Dedifferentiated amniotic fluid mesenchymal stem cell (primary cell): ENCODE measurements around the gene UBXN10.

Experiments
- DNase-seq: peaks from one replicate; pipeline ENCODE4 v3.0.0-alpha.2; 2016; ENCODE audit errors: extremely low spot score

UBXN10 gene

DNA sequence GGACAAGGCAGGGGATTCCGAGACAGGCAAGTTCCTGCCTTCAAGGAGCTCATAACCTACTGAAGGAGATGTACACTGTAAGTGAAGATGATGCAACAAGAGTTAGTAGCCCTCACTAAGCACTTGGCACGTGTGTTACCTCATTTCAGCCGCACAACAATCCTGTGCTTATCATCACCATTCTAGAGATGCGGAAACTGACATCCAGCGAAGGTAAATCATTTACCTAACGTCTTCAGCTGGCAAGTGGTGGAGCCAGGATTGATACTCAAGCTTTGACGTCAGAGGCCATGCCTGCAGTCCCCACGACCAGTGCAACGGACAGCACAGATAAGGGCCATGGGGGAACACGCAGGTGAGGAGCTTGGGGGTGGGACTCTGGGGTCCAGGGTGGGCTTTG lies 2.9 kb upstream of the UBXN10 start:
- DNase-seq: no peak

DNA sequence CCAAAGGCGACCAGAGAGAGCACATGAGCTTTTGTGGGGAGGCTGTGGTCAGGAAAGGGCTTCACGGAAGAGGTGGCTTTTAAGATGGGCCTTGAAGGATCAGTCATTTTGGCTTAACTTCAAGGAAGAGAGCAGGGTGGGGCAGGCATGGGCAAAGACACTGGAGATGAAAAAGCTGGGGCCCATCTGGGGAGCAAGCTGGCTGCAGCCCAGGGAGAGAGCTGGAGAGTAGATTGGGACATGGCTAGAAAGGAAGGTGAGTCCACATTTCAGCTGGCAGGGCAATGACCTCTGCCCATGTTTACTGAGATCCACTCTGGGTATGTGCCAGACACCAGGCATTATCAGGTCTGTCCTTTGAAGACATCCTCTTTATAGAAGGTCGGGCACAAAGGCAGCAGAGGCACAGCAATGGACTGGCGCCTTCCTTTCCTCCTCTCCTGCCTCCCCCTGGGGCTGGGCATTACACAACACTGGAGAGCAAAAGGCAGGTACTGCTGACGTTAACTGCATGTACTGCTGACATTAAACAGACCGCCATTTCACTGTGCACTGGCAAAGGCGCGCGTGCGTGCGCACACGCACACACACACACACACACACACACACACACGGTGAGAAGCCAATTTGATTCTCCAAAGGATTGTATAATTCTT lies 2.2 kb upstream of the UBXN10 start:
- no peak for DNase-seq

DNA sequence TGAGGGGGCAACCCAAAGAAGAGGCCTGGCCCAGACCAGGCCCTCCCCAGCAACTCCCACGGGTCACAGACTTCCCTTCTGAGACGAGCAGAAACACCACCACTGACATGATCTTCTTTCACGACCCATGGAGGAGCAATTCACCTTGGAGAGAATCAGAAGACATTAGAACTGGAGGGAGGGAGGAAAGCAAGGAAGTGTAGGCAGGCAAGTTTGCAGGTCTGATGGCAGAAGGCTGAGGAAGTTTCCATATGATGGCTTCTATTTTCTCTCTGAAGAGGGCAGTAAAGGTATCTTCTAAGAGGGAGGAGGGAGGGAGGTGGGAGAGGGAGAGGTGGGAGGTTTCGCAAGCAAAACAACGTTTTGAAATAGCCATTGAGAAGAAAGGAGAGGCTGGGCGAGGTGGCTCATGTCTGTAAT lies 1.4 kb upstream of the UBXN10 start:
- no peak for DNase-seq

DNA sequence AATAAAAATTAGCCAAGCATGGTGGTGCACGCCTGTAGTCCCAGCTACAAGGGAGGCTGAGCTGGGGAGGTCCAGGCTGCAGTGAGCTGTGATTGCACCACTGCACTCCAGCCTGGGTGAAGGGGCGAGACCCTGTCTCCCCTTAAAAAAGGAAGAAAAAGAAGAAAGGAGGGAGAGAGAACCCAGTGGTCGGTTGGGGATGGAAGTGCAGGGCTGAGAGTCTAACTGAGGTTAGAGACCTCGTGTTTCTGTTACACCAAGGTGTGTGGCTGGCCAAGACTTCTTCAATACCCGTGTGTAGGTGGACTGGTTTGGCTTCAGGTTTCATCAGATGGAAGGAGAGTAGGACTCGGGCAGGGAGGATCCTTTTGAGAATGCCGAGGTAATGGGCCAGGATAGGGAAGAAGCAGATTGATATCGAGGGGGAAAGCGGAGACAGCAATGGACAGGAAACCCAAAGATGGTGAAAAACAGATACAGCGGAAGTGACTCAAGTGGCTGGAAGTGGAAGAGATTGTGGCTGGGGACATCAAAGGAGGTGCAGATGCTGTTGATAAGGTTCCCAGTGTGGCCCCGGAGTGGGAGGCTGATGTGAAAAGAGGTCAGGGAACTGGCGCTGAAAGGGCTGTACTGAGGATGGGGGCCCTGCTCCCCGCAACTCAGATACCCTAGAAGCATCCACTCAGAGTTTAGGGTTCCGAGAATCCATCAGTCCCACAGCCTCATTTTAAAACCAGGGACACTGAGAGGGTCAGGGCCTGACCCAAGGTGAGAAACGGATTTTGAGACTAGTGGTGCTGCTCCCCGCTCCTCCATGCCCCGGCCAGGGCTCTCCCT lies 681 bp upstream of the UBXN10 start:
- no peak for DNase-seq

DNA sequence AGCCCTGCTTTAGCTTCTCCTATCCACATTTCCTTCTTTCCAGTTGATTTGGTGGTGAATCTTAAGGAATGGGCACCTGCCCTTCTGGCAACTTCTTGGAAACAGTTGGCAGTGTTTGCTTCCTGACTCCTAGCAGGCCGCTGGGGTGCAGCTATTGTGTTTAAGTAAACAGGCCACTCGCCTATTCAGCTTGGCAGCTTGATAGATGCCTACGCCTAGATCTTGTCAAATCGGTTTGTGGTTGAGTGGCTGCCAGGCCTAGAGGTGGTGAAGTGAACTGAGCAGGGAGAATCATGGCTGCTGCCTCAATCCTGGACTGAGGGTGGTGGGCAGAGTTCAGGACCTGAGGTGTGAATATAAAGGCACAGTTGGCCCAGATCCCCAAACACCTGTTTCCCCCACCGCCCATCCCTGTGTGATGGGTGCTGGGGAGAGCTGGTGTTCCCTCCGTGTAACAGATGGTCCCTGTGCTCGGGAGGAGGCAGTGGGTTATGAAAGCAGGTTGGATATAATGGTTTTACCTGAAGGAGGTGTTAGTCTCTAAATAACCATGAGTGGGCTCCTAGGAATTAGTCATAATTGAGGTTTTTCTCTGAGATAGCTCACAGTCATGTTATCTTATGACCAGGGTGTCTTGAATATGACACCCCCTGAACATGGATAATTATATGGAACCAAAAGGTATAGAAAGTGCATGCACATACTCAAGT lies 1.4 kb downstream of the UBXN10 start:
- DNase-seq: no peak

DNA sequence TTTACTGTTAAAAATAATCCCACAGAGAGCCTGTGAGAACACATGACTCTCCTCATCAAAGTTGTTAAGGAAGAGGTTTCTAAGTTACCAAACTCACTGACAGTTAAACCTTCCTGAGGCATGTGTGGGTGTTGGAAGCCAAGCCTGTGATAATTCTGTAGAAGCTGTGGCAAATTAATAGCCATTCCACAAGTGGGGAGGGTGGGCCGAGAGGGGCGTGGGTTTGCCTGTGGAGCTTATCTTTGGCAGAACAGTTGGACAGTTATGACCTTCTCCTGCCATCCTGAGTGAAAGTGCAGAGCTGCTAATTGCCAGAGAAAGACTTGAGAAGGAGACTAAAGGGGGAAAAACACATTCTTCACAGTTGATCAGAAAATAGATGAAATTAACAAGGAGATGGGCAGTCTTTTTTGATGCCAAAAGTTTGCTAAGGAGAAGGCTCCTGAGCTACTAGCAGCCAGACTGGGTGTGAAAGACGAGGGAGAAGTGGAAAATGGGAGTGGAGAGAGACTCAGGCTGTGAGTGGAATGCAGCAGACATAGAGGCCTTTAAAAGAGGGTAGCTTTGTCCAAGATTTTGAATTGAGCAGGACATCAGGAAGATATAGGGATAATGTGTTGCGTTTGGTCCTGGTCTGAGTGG lies 2.0 kb downstream of the UBXN10 start:
- DNase-seq: no peak

DNA sequence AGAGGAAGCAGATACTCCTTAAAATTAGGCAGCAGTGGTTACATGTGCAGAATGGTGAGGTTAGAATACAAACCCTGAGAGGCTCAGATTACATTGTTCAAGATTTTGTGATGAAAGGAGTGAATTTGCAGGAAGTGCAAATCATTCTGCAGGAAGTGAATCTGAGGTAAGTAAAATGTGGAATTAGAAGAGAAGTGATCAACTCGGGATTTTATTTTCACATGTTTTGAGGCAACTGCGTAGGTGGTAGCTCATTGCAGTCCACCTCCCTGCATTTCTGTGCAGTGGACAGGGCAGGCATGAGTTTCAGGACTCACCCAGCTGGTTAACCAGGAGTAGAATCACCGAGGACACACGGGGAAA lies 2.5 kb downstream of the UBXN10 start:
- no peak for DNase-seq

DNA sequence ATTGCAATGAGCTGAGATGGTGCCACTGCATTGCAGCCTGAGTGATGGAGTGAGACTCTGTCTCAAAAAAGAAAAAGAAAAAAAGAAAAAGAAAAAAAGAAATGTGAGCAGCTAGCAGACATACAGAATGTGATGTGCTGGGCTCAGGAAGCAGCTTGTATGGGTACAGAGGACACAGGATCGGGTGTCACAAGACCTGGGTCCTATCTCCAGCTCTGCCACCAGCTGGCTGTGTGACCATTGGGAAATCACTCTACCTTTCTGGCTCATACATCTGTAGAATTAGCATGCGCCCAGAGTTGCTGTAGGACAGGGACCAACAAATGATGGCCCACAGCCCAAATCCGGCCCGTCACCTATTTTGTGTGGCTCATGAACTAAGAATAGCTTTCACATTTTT lies 3.8 kb downstream of the UBXN10 start:
- DNase-seq: no peak

DNA sequence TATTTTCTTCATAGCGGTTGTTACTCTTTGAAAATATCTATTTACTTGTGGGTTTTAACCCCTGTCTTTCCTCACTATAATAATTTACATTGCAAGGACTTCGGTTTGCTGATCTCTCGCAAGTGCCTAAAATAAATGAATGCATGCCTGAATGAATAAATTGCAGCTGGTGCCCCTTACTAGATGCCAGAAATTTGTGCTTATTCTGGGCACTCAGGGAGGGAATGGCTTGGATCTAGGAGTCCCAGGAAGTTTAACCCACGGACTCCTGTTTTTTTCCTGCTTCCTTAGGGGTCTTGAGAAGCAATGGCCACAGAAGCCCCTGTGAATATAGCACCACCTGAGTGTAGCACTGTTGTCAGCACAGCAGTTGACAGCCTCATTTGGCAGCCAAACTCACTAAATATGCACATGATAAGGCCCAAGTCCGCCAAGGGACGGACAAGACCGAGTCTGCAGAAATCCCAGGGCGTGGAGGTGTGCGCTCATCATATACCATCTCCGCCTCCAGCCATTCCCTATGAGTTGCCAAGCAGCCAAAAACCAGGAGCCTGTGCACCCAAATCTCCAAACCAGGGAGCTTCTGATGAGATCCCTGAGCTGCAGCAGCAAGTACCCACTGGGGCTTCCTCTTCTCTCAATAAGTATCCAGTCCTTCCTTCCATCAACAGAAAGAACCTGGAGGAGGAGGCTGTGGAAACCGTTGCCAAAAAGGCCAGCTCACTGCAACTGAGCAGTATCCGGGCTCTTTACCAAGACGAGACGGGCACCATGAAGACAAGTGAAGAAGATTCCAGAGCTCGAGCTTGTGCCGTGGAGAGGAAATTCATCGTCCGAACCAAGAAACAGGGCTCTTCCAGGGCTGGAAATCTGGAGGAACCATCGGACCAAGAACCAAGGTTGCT lies 4.6 kb downstream of the UBXN10 start:
- DNase-seq: no peak

DNA sequence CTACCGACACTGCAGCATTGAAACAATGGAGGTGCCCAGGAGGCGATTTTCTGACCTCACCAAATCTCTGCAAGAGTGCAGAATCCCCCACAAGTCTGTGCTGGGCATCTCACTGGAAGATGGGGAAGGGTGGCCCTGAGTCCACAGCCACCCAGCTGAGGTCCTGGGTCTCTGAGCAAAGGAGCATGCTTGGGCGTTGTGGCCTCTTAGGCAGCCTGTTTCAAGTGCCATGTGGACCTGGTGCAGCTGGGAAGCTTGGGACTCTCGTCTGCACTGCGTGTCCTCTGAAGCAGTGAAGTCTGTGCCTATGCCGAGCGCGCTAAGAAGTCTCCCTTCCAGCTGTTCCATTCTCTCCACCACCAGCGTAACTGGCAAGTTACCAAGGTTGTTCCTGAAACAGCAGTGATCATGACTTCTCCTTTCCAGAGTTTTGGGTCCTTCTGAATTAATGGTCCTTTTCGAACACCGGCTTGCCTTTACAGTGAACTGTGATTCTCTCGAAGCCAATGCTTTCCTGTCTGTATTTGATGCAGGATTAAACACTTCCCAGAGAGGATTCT lies 5.5 kb downstream of the UBXN10 start:
- no peak for DNase-seq

DNA sequence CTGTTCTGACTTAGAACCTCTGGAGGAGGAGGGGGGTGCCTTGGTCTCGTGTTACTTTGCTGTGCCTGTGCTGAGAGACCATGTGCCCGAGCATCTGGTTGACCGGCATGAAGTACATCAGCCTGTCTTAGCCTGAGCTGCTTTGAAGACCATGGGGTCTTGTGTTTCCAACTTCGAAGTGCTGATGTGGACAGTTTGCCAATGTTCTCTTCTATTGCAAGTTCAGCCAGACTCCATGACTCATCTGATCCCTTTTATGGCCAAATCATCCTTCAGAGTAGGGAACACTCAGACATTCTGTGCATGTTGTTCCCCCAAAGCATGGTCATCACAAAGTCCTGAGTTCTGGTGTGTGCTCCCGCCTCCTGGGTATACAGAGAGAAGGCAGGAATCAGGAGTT lies 6.5 kb downstream of the UBXN10 start:
- no peak for DNase-seq

DNA sequence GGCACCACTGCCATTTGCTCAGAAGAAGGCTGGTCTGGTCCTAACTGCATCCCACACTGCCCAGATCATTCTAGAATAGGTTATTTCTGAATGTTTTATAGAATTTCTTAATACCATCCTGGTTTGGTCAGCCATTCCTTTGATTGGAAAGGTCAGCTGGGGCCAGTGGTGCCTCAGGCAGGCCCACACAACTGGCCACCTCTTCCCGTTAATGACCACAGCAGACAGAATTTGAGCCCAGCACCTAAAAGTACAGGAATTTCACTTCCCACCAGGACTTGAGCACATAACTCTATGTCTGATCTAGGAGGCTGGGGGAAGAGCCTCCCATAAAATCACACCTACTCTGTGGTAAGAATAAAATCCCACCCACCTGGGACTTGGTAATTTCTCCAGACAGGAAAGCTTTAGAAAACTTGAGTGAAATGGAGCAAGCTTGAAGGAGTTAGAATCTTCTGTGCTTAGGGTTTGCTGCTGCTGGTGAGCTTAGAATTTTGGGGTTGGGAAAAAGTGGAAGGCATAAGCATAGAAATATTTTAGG lies 7.0 kb downstream of the UBXN10 start:
- DNase-seq: no peak

DNA sequence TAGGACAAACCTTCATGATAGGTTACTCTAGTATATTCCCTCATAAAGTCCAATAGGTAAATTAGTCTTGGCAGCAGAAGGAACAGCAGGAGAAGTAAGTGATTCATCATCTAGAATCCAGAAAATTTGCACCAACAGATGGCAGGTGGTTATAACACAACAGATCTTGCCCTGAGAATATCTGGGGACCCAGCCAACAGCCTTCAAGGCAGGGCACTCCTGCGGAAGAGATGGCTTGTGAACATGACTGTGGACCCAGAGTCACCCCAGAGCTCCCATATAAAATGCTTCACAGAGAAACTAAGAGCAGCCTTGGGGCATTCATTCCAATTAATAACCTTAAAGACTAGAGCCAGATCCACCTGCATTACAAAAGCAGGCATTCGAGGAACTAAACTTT lies 8.3 kb downstream of the UBXN10 start:
- DNase-seq: no peak

DNA sequence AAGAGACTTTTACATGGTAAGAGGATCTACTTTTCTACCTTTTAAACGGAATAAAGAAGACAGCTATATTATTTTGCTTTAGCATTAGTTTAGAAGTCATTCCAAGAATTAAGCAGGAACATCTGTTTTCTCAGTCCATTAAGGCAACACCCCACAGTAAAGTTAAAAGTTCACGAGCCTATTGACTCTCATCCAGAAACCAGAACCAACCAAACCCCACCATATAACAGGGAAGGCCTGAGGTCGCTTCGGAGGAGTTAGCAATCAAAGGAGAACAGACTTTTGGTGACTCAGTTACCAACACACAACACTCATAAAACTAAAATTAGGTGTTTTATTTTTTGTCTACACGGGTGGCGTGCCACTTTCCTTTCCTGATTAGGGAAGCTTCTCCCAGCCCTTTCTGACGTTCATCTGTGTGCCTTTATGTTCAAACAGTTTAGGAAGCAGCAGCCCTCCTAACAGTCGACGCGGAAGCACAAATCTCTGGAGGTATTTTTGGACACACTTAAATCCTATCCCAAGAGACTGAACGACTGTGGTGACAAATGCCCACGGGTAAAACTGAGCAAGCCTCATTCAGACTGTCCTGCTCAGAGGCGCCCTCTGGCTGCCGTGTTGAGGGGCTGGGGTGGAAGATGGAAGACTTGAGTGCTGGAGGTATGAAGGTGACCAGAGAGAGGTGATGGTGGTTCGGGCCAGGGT lies 9.0 kb downstream of the UBXN10 start:
- no peak for DNase-seq

DNA sequence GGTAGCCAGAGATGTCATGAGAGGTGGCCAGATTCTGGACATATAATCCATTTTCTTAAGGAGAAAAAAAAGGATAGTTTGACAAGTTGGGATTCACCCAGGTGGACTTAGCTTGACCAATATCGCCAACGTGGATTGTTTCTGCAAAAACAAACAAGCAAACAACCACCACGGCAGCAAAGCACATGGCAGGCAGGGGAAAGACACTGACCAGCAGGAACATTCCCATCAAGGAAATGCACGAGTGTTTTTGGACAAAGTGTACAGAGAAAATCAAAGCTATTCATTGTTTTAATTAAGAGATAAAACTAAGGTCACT lies 9.5 kb downstream of the UBXN10 start:
- no peak for DNase-seq

DNA sequence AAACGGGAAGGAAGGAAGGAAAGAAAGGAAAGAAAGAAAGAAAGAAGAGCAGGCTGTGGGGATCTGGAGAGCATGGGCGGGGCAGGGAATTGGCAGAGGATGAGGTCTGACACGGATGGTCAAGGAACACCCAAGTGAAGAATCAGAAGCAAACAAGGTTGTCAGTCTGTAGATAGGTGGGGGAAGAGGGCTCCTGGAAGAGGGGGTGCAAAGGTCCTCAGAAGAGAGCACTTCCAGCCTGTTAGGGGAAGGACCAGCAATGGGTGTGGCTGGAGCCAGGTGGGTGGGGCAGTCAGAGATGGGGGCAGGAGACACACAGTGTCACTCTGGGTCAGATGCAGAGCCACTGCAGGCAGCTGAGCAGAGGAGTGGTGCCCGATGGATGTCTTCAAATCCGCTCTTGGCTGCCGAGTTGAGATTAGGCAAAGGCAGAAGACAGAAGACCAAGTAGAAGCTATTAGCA lies 11.5 kb downstream of the UBXN10 start:
- no peak for DNase-seq

DNA sequence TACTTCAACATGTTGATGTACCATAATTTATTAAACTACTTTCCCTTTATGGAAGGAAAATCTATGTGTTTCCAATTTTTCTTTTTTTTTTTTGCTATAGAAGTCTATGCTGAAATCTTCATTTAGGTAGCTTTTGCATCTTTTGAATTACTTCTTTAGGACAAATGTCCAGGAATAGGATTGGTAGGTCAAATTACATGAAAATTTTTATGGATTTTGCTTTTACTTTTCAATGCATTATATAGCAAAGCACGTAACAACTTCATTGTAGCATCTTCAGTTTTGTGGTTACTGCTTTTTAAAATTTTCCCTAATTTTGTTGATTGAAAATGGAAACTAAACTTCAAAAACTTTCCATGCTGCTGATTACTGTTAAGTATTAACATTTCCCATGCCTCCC lies 12.4 kb downstream of the UBXN10 start:
- no peak for DNase-seq

DNA sequence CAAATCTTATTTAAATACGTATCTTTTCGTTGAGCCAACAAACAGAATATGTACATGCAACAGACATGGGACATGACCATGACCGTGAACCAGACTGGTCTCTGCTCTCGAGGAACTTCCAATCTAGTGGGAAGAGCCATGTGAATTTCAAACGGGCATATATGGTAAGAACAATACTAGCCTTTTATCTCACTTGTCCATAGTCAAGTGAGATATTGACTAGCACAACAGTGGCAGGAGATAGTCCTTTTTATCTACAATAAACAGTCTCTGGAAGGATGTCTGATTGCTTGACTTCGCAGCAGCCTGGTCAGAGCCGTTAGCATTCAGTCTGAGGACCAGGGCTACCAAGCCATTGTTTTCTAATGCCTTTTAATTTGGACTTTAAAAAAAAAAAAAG lies 13.0 kb downstream of the UBXN10 start:
- no peak for DNase-seq

DNA sequence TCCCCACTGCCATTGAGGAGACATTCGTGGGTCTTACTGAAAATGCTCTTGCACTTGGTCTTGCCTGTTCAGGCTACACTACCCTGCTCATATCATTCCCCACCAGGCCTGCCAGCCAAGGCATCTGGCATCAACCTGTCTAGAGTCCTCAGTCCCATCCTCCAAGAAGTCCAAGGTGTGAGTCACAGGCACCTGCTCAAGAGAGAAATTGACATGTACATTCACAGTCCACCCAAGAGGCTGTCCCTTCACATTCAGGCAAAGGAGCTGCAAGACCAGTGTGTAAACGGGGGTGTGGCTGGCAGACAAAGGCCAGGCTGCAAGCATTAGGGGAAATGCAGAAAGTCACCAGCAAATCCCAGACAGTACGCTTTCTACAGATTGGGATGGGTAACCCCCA lies 13.5 kb downstream of the UBXN10 start:
- DNase-seq: no peak

DNA sequence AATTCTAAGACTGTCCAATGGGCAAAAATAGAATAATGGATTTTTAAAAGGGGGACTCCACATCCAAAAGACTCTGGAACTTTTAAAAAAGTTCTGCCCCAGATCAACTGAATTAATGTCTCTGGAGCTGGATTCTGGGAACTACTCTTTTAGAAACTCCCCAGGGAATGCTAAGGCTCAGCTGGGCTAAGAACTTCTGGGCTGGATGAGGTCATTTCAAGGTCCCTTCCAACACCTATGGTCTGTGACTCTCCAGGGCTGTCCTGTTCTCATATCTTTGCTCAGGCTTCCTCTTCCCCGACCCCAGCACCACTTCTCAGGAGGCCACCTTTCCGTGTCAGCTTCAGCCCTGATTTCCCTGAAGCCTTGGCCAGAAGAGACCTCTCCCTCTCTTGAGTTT lies 13.9 kb downstream of the UBXN10 start:
- no peak for DNase-seq
